Posterior vena cava (tissue), 2 donors: Measurements from ENCODE around the gene FAN1. TPM values are rescaled to one million over a fixed set of nuclear protein-coding genes. Genes with fewer than 3 reads are reported as not detected.

ENCODE experiments used
- DNase-seq: peaks from one replicate; pipeline ENCODE4 v3.0.0-alpha.2; 2020; ENCODE audit warnings: low spot score
- intact Hi-C, 2 donors: fragments of 100-400 bp; cut with DNase I; formaldehyde crosslinking; loops; one replicate each; pipeline versions ENCODE4 v1.14.1 to v1.14.2; 2022 to 2023
- total RNA-seq, 2 donors: library from RNA; stranded (reverse); fragmentation: NEBNext Ultra II Directional; extraction: Animal tissue kit (Norgen Biotek cat#: 25700); gene quantifications; one replicate each; pipeline ENCODE4 v1.2.1, GENCODE V29; 2021
- donor health status: DM: yes; HTN: yes; CAD: no.
- donor health status: DM: yes; HTN: yes; CAD: no.

FAN1 gene
- total RNA-seq, 2 donors from 2014 or later: 4.0 to 13.8 TPM

DNA sequence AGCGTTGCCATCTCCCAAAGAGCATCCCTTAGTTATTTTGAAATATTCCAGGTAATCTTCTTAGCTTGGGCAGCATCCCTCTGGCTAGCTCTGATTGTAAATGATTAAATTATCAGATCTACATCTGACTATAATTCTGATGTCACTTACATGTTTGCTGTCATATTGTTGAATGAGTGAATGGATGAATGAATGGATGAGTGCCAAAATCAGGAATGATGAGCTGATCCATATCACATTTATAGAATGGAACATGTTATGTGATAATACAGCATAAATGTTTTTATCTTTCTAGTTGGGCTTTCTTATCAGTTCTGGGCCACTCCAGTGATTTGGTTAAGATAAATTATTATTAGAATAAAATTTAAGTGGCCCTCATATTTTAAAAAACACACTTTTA lies 14.0 kb downstream of the FAN1 start:
- intact Hi-C loops: no loop called here
- DNase-seq: no peak

GRCh38 chr15:30918366-30918765 lies 14.7 kb downstream of the FAN1 start:
- DNase-seq: no peak
- intact Hi-C loops: no loop called here

DNA sequence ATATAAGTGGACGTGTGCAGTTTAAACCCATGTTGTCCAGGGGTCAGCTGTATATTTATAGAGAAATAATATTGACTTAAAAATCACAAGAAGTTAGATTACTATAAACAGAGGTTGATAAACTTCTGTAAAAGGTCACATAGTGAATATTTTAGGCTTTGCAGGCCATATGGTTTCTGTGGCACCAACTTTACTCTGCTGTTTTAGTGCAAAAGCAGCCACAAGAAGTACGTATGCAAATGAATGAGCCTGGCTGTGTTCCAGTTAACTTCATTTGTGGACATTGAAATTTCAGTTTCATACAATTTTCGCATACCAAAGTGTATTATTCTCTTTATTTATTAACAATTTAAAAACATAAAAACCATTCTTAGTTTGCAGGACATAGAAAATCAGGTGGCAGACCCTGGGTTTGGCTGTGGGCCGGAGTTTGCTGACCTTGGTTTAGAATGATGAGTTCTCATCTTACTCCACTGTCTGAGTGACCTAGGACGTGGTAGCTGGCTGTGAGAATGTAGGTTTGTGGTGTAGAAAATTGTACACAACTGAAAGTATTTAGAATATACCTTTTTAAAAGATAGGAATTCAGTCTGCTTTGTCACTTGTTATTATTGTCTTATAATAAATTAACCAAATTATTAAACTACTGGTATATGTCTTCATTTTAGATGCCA lies 16.3 kb downstream of the FAN1 start:
- intact Hi-C loops: no loop called here
- DNase-seq: no peak

DNA sequence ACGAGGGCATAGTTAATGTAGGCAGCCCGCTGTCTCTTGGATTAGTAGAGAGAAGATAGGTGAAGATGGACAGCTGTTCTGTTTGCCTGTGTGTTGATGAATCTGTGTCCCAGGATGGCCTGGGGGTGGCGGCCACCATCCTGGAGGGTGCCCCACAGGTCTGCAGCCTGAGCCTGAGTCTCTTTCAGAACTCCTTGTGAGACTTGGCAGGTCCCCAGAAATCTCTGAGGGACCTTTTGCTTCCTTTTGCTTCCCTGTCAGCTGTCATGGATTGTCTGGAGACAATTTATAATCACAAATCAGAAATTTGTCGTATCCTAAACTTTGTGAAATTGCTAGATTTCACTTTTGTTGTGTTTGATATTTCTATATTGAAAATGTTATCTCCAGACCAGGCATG lies 17.4 kb downstream of the FAN1 start:
- intact Hi-C loops: no loop called here
- no peak for DNase-seq

DNA sequence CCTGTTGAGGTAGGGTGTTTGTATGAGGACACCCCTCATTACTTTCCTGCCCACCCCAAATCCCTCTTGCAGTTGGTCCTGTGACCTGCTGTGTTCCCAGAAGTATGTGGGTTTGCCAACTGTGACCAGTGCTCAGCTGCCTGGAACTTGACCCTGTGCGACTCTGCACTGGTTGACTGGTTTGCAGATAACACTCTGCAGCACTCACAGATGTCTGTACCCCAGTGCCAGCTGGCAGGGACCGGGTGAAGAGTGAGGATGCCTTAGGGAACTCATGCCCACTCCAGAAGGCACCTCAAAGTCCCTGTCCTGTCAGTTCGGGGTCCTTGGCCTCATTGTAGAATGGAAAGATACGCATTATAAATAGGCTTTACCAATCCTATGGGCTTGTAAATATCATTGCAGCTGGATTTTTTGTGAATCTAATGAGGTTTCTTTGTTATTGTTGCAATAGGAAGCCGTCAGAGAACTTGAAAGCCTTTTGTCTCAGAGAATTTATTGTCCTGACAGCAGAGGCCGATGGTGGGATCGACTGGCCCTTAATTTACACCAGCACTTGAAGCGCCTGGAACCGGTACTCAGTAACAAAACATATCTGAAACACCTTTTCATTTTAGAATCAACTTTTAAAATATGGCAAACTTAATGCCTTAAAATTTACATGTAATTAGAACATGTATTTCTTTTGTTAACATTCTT lies 18.2 kb downstream of the FAN1 start:
- DNase-seq: no peak
- intact Hi-C loops: no loop called here

- no peak for DNase-seq
- intact Hi-C loops: no loop called here
Observed at GRCh38 chr15:30922480-30923311, 19.0 kb downstream of the FAN1 start.

GRCh38 chr15:30923429-30923828 lies 19.7 kb downstream of the FAN1 start:
- no peak for DNase-seq
- intact Hi-C loops: no loop called here

- no peak for DNase-seq
Observed at GRCh38 chr15:30924353-30924752, 20.6 kb downstream of the FAN1 start.

DNA sequence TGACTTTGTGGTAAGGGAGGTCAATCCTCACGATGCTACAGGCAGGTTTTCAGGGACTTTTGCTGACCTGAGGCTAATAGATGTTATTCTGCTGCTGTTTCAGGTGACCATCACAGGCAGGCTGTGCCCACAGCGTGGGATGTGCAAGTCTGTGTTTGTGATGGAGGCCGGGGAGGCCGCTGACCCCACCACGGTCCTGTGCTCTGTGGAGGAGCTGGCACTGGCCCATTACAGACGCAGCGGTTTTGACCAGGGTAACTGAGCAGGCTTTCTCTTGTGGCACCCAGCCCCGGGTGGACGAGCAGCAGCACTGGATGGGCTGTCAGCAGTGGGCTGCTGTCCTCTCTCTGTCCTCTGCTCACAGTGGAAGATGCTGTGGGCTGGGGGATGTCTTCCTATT lies 22.0 kb downstream of the FAN1 start:
- DNase-seq: no peak
- intact Hi-C loops: no loop called here

More at GRCh38 chr15:30924353-30924752, 20.6 kb downstream of the FAN1 start:
- intact Hi-C loops: no loop called here

GRCh38 chr15:30926161-30926560 lies 22.4 kb downstream of the FAN1 start:
- DNase-seq: no peak
- intact Hi-C loops: no loop called here

GRCh38 chr15:30927148-30927761 lies 23.5 kb downstream of the FAN1 start:
- intact Hi-C loops: no loop called here
- DNase-seq: no peak

GRCh38 chr15:30928076-30928475 lies 24.4 kb downstream of the FAN1 start:
- intact Hi-C loops: no loop called here
- no peak for DNase-seq

GRCh38 chr15:30929064-30929669 lies 25.5 kb downstream of the FAN1 start:
- no peak for DNase-seq
- intact Hi-C loops: no loop called here

GRCh38 chr15:30929982-30930381 lies 26.3 kb downstream of the FAN1 start:
- intact Hi-C loops: no loop called here
- no peak for DNase-seq

- intact Hi-C loops: no loop called here
- DNase-seq: no peak
Observed at GRCh38 chr15:30930422-30930821, 26.7 kb downstream of the FAN1 start.

GRCh38 chr15:30933293-30933692 lies 29.6 kb downstream of the FAN1 start:
- no peak for DNase-seq
- intact Hi-C loops: no loop called here

DNA sequence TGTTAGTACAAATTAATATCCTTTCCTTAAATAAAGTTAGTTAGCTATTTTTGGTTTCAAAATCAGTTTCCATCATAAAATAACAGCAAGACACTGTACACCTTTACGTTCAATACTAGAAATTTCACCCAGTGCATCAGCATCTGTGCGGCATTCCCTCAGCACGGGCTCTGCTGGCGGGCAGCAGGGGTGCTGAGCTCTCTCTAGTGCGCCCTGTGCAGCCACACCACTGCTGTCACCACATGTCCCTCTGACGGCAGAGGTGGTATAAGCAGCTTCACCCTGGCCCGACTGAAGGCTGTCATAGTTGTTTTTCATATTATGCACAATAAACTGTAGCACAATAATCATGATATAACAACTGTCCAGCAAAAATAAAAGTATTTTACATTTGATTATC lies 35.4 kb downstream of the FAN1 start:
- DNase-seq: no peak
- intact Hi-C loops: no loop called here

- no peak for DNase-seq
- intact Hi-C loops: no loop called here
Observed at GRCh38 chr15:30940359-30940758, 36.6 kb downstream of the FAN1 start.

DNA sequence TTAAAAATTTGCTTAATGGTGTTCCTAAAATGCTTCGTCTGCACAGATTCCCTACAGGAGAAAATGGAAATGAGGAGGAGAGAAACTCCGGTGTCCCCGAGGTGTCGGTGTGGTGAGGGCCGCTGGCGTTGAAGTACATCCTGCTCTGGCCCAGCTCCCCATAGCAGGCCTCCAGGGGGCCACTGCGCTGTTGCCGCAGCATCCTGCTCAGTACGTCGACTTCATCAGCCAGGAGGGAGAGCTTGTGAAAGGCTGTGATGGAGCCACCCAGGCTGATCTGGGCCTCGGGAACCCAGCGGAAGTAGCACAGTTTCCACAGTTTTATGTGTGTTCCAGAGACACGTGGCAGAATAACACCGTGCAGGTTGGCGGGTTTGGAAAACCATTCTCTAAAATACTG lies 37.8 kb downstream of the FAN1 start:
- DNase-seq: no peak
- intact Hi-C loops: no loop called here
